Activated T-helper 9 cell treated with anti-CD3 and anti-CD28 coated beads, Interleukin-2, amount 50 U/mL, for 16 hours (primary cell): ENCODE measurements around the gene NEDD8.

Source experiments
- DNase-seq: peaks from one replicate; pipeline ENCODE4 v3.0.0-alpha.2; 2020; ENCODE audit warnings: low read depth

Gene NEDD8

GRCh38 chr14:24179961-24180796, 52.0 kb downstream of the NEDD8 start:
- DNase-seq, result no peak

- DNase-seq, result no peak
Observed at GRCh38 chr14:24179294-24179960, 52.7 kb downstream of the NEDD8 start.

GRCh38 chr14:24178399-24179178, 53.6 kb downstream of the NEDD8 start:
- no peak for DNase-seq

GRCh38 chr14:24177891-24178290, 54.3 kb downstream of the NEDD8 start:
- DNase-seq, result no peak

- DNase-seq, result no peak
Observed at GRCh38 chr14:24177041-24177825, 54.9 kb downstream of the NEDD8 start.

- DNase-seq, result no peak
Observed at GRCh38 chr14:24176599-24176998, 55.6 kb downstream of the NEDD8 start.

- DNase-seq, result no peak
Observed at GRCh38 chr14:24172871-24173281, 59.3 kb downstream of the NEDD8 start.

GRCh38 chr14:24172261-24172860, 59.8 kb downstream of the NEDD8 start:
- DNase-seq, result no peak

- peak; percentile 32 for DNase-seq
Observed at GRCh38 chr14:24171422-24172260, 60.5 kb downstream of the NEDD8 start, which contains the start of gene REC8. Gene REC8, plus strand, starts transcription at chr14:24172080. Its CDS starts 473 bp downstream, at chr14:24172553.

- DNase-seq, result no peak
Observed at GRCh38 chr14:24167469-24168114, 64.6 kb downstream of the NEDD8 start.
